Measurements from ENCODE around the gene SNX21.

The SNX21 gene

DNA sequence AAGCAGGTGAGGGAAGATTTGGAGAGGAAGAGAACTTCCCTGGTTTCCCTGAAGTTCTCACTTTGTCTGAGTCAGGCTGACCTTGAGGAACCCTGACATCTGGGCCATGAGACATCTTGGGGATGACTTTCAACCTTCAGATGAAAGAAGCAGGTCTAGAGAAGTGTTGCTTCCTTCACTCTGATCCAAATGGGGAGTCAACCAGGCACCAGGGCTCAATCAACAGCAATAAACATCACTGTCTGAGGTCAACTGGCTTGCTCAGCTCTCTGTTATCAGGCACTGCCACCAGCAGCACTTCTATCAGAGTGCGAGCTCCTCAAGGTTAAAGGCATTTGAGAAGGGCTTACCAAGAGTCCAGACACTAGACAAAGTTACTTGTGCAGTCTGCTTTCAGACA is 17.3 kb downstream of the SNX21 start:
- H3K36me3 ChIP-seq (ENCODE audit: control insufficient read depth, insufficient read depth, low read length): peaks cover 39% of the 10 kb centered on the region
- no peak overlapping the region for H3K4me3 ChIP-seq (ENCODE audit: extremely low read depth, insufficient read depth, low read length, poor library complexity, severe bottlenecking)
- H3K9me3 ChIP-seq (ENCODE audit: control insufficient read depth, low read length): no peaks in the 10 kb centered on the region
- 100% methylated on average over 1 of the region's 1 CpG for WGBS, 2 experiments (ENCODE audit: insufficient coverage in 2 of 2)
- no peak overlapping the region for H3K27ac ChIP-seq (ENCODE audit: low read depth, low read length, severe bottlenecking)
- H3K4me1 ChIP-seq (ENCODE audit: control insufficient read depth, insufficient read depth, low read length, poor library complexity, severe bottlenecking): peaks cover under 1% of the 10 kb centered on the region

DNA sequence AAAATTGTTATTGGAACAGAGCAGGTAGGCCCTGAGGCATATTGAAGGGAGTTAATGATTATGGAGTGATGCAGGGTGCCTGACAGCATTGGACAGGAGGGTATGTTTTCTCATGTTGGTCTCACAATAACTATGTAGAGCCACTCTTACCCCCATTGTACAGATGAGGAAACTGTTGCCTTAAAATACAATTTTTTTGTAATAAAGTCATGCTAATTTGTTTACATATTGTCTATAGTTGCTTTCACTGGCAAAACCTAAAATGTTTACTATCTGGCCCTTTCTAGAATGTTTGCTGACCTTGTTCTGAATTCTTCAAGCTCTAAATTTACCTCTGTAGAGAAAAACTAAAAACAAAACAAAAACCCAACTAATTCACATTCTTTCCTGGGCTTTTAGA is 17.9 kb downstream of the SNX21 start:
- H3K4me3 ChIP-seq (ENCODE audit: extremely low read depth, insufficient read depth, low read length, poor library complexity, severe bottlenecking): no peak overlapping the region
- H3K4me1 ChIP-seq (ENCODE audit: control insufficient read depth, insufficient read depth, low read length, poor library complexity, severe bottlenecking): peaks cover 6% of the 10 kb centered on the region
- peaks cover 33% of the 10 kb centered on the region for H3K36me3 ChIP-seq (ENCODE audit: control insufficient read depth, insufficient read depth, low read length)
- no peak overlapping the region for H3K27ac ChIP-seq (ENCODE audit: low read depth, low read length, severe bottlenecking)
- H3K9me3 ChIP-seq (ENCODE audit: control insufficient read depth, low read length): no peaks in the 10 kb centered on the region

DNA sequence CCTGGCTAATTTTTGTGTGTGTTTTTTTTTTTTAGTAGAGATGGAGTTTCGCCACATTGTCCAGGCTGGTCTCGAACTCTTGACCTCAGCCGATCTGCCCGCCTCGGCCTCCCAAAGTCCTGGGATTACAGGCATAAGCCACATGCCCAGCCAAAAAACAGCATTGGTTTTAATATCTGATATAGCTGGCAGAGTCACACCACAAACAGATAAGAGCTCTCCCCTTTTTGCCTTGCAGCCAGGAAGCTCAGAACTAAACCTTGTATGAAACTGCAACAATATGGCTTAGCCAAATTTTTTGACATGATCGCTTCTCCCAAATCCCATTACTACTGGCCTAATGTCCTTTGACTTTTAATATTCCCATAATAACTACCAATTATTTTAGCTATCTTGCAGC is 18.7 kb downstream of the SNX21 start:
- WGBS, 2 experiments (ENCODE audit: insufficient coverage in 2 of 2): 97 to 100% methylated on average over 5 to 6 of the region's 6 CpGs
- Histone ChIP-seq H3K36me3 (ENCODE audit: control insufficient read depth, insufficient read depth, low read length) (peaks cover 26% of the 10 kb centered on the region), H3K9me3 (ENCODE audit: control insufficient read depth, low read length) (no peaks in the 10 kb centered on the region)

DNA sequence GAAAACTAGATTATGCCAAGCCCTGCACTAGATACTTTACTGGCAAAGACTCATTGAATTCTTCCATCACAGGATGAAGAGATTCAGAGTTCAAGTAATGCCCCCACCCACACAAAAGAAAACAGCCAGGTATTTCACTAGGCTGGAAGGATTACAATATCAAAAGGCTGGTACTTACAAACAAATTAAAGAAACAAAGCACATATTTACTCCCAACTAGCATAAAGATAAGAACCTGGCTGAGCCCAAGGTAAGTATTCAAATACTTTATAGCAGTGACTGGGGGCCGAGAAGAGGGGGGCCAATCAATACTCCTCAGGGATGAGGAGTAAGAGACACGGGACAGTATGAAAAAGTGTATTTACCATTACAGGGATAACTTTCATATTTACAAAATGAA is 19.9 kb downstream of the SNX21 start:
- Histone ChIP-seq H3K27ac (ENCODE audit: low read depth, low read length, severe bottlenecking) (no peak overlapping the region), H3K36me3 (ENCODE audit: control insufficient read depth, insufficient read depth, low read length) (peaks cover 26% of the 10 kb centered on the region), H3K9me3 (ENCODE audit: control insufficient read depth, low read length) (no peaks in the 10 kb centered on the region), H3K4me1 (ENCODE audit: control insufficient read depth, insufficient read depth, low read length, poor library complexity, severe bottlenecking) (peaks cover 9% of the 10 kb centered on the region), H3K4me3 (ENCODE audit: extremely low read depth, insufficient read depth, low read length, poor library complexity, severe bottlenecking) (no peak overlapping the region)
- WGBS, 2 experiments (ENCODE audit: insufficient coverage in 2 of 2): 40% methylated on average over 1 of the region's 2 CpGs; no CpG with 5 or more reads in 1 of the 2 experiments

More for the DNA sequence above, 18.7 kb downstream of the SNX21 start:
- H3K4me3 ChIP-seq (ENCODE audit: extremely low read depth, insufficient read depth, low read length, poor library complexity, severe bottlenecking): no peak overlapping the region
- no peak overlapping the region for H3K27ac ChIP-seq (ENCODE audit: low read depth, low read length, severe bottlenecking)
- H3K4me1 ChIP-seq (ENCODE audit: control insufficient read depth, insufficient read depth, low read length, poor library complexity, severe bottlenecking): peaks cover 6% of the 10 kb centered on the region

DNA sequence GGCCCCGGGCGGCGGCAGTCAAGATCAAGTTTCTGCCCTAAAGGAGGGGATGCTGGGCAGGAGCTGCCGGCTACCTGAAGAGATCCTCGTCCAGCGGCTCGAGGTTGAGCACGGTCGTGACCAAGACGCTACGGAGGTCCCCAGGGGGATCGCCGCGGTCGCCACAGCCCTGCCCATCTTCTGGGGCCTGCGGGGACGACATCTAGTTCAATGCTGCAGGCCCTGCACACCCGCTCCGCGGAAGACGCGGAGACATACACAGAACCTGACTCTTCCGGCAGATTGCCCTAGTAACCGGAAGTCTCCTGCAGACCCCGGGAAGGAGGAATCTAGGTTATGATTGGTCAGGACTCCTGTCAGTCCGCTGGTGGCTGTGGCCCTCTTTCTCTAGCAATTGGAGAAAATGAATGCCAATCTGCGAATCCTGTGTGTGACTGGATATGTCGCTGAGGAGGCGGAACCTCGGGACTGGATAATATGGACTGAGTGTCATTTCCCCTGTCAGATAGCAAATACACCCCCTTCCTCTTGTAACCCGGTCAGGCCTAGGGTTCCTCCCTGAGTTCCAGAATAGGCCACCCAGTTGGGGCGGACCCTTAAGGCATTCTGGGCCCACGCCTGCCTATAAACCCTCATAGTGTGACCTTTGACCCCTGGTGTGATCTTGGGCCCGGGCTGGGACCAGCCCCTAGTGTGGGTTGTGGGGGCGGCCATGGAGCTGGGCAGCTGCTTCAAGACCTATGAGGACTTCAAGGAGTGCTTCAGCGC is 23.7 kb downstream of the SNX21 start, which contains the start of the genes ACOT8 and ZSWIM3:
ACOT8 (minus strand) TSS at position 279 of the 768 bp plus-strand sequence; CDS start at position 202, 77 bp downstream.
ZSWIM3 (plus strand) TSS at position 501 of the 768 bp plus-strand sequence; CDS start at position 713, 212 bp downstream.
- Histone ChIP-seq H3K27ac (ENCODE audit: low read depth, low read length, severe bottlenecking) (peak within 1 kb of the TSS; percentile 64), H3K9me3 (ENCODE audit: control insufficient read depth, low read length) (no peaks in the 10 kb centered on the region), H3K36me3 (ENCODE audit: control insufficient read depth, insufficient read depth, low read length) (peaks cover 15% of the 10 kb centered on the region), H3K4me1 (ENCODE audit: control insufficient read depth, insufficient read depth, low read length, poor library complexity, severe bottlenecking) (peaks cover 9% of the 10 kb centered on the region), H3K4me3 (ENCODE audit: extremely low read depth, insufficient read depth, low read length, poor library complexity, severe bottlenecking) (peak within 1 kb of the TSS; percentile 91)
- 0% methylated on average over 22 to 30 of the region's 36 CpGs for WGBS, 2 experiments (ENCODE audit: insufficient coverage in 2 of 2)

DNA sequence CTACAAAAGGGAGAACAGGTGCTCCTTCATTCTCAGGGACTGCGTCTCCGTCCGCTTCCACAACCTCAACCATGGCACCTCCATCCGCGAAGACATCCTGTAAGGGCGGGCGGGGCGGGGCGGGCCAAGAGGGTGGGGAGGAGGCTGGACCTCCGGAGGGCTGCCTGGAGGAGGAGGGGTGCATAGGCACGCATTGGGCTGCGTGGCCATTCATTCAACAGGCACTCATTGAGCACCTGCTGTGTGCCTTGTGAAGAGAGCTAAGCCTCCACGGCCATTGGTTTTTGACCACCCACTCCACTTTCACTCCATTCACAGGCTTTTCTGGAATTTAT is 24.2 kb downstream of the SNX21 start:
- H3K4me1 ChIP-seq (ENCODE audit: control insufficient read depth, insufficient read depth, low read length, poor library complexity, severe bottlenecking): peaks cover 9% of the 10 kb centered on the region
- 6 to 11% methylated on average over 3 of the region's 13 CpGs for WGBS, 2 experiments (ENCODE audit: insufficient coverage in 2 of 2)
- peak overlapping the region; percentile 91 for H3K4me3 ChIP-seq (ENCODE audit: extremely low read depth, insufficient read depth, low read length, poor library complexity, severe bottlenecking)
- peak overlapping the region; percentile 64 for H3K27ac ChIP-seq (ENCODE audit: low read depth, low read length, severe bottlenecking)
- no peaks in the 10 kb centered on the region for H3K9me3 ChIP-seq (ENCODE audit: control insufficient read depth, low read length)
- peaks cover 14% of the 10 kb centered on the region for H3K36me3 ChIP-seq (ENCODE audit: control insufficient read depth, insufficient read depth, low read length)

DNA sequence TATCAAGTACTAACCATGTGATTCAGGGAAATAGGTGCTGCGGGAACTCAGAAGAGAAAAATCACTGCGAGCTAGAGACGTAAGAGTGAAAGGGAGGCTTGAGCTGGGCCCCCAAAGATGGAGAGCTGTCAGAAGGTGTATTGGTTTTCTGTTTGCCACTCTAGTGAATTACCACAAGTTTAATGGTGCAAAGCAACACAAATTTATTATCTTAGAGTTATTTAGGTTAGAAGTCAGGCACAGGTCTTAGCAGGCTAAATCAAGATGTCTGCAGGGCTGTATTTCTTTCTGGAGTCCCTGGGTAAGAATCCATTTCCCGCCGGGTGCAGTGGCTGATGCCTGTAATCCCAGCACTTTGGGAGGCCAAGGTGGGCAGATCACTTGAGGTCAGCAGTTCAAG is 26.3 kb downstream of the SNX21 start:
- Histone ChIP-seq H3K9me3 (ENCODE audit: control insufficient read depth, low read length) (no peaks in the 10 kb centered on the region), H3K36me3 (ENCODE audit: control insufficient read depth, insufficient read depth, low read length) (peaks cover 2% of the 10 kb centered on the region)
- 100% methylated on average over 5 of the region's 5 CpGs for WGBS, 2 experiments (ENCODE audit: insufficient coverage in 2 of 2)

DNA sequence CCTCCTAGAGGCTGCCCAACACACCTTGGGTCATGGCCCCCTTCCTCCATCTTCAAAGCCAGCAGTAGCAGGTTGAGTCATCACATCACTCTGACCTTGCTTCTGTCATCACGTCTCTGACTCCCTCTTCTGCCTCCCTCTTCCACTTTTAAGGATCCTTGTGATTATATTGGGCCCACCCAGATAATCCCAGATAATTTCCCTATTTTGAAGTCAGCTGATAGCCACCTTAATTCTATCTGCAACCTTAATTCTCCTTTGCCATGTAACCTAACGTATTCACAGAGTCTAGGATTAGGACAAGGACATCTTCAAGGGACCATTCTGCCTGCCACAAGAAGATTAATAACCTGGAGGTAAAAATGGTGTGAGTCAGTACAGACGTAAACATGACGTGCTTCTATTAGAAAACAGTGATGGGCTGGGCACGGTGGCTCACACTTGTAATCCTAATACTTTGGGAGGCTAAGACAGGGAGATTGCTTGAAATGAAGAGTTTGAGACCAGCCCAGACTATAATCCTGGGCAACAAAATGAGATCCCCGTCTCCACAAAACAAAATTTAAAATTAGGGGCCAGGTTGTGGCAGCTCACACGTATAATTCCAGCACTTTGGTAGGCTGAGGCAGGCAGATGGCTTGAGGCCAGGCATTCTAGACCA is 27.1 kb downstream of the SNX21 start:
- Histone ChIP-seq H3K9me3 (ENCODE audit: control insufficient read depth, low read length) (no peaks in the 10 kb centered on the region), H3K4me3 (ENCODE audit: extremely low read depth, insufficient read depth, low read length, poor library complexity, severe bottlenecking) (no peak overlapping the region), H3K36me3 (ENCODE audit: control insufficient read depth, insufficient read depth, low read length) (no peaks in the 10 kb centered on the region), H3K4me1 (ENCODE audit: control insufficient read depth, insufficient read depth, low read length, poor library complexity, severe bottlenecking) (peaks cover 9% of the 10 kb centered on the region), H3K27ac (ENCODE audit: low read depth, low read length, severe bottlenecking) (no peak overlapping the region)
- WGBS, 2 experiments (ENCODE audit: insufficient coverage in 2 of 2): 89 to 98% methylated on average over 5 to 6 of the region's 7 CpGs

More for the DNA sequence above, 26.3 kb downstream of the SNX21 start:
- Histone ChIP-seq H3K27ac (ENCODE audit: low read depth, low read length, severe bottlenecking) (no peak overlapping the region), H3K4me3 (ENCODE audit: extremely low read depth, insufficient read depth, low read length, poor library complexity, severe bottlenecking) (no peak overlapping the region), H3K4me1 (ENCODE audit: control insufficient read depth, insufficient read depth, low read length, poor library complexity, severe bottlenecking) (peaks cover 9% of the 10 kb centered on the region)

DNA sequence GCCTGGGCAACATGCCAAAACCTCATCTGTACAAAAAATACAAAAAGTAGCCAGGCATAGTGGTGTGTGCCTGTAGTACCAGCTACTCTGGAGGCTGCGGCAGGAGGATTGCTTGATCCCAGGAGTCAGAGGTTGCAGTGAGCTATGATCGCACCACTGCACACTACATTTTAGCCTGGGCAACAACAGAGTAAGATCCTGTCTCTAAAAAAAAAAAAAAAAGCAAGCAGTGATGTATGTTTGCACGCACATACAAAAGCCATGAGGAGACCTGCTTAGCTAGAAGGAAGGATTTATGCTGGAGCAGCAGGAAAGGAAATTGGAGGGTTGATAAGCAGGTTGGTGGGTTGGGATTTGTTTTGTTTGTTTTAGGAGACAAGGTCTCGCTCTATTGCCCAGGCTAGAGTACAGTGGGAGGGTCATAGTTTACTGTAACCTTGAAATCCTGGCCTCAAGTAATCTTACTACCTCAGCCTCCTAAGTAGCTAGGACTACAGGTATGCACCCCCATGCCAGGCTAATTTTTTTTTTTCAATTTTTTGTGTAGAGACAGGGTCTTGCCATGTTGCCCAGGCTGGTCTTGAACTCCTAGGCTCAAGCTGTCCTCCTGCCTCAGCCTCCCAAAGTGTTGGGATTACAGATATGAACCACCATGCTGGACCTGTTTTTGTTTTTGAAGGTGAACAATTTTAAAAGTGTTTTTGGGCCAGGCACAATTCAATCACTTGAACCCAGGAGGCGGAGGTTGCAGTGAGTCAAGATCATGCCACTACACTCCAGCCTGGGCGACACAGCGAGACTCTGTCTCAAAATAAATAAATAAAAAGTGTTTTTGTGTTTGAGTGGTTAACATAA is 27.8 kb downstream of the SNX21 start:
- Histone ChIP-seq H3K4me3 (ENCODE audit: extremely low read depth, insufficient read depth, low read length, poor library complexity, severe bottlenecking) (no peak overlapping the region), H3K27ac (ENCODE audit: low read depth, low read length, severe bottlenecking) (no peak overlapping the region), H3K9me3 (ENCODE audit: control insufficient read depth, low read length) (no peaks in the 10 kb centered on the region), H3K36me3 (ENCODE audit: control insufficient read depth, insufficient read depth, low read length) (no peaks in the 10 kb centered on the region), H3K4me1 (ENCODE audit: control insufficient read depth, insufficient read depth, low read length, poor library complexity, severe bottlenecking) (peaks cover 3% of the 10 kb centered on the region)
- WGBS, 2 experiments (ENCODE audit: insufficient coverage in 2 of 2): 88 to 100% methylated on average over 2 of the region's 7 CpGs

DNA sequence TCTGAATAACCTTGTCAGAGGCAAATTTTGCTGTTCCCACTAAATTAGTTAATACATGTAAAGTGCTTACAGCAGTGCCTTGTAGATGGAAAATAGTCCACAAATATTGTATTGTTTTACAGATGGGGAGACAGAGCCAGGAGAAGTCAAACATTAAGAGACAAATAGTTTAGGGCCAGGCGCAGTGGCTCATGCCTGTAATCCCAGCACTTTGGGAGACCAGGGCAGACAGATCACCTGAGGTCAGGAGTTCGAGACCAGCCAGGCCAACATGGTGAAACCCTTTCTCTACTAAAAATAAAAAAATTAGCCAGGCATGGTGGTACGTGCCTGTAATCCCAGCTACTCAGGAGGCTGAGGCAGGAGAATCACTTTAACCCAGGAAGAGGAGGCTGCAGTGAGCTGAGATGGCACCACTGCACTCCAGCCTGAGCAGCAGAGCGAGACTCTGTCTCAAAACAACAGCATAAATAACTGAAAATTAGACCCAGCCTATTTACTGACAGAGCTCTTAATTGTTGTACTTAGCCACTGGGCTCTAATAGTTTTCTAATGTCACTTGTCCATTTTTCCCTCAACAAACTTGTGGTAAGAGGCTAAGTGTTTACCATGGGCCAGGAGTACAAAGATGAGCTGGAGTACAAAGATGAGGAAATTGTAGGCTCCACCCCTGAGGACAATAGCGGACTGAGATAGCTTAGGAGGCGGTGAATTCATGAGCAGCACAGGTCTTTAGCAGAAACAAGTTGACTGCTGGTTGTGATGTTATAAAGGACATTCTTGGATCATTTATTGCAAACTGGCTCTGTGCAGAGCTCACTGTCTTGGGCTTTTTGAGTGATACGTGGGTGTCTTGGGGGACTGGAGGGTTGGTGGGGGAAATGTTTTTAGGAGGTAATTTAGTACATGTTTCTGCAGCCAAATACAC is 30.2 kb downstream of the SNX21 start:
- H3K9me3 ChIP-seq (ENCODE audit: control insufficient read depth, low read length): no peaks in the 10 kb centered on the region
- H3K4me1 ChIP-seq (ENCODE audit: control insufficient read depth, insufficient read depth, low read length, poor library complexity, severe bottlenecking): no peaks in the 10 kb centered on the region
- H3K36me3 ChIP-seq (ENCODE audit: control insufficient read depth, insufficient read depth, low read length): no peaks in the 10 kb centered on the region
- no peak overlapping the region for H3K4me3 ChIP-seq (ENCODE audit: extremely low read depth, insufficient read depth, low read length, poor library complexity, severe bottlenecking)
- 93% methylated on average over 4 to 6 of the region's 7 CpGs for WGBS, 2 experiments (ENCODE audit: insufficient coverage in 2 of 2)
- H3K27ac ChIP-seq (ENCODE audit: low read depth, low read length, severe bottlenecking): no peak overlapping the region
